HepG2 (cell line): ENCODE measurements around the gene FHIT.

Experiments used
- DPF2 ChIP-seq: sonication (generic); formaldehyde crosslinking; IDR thresholded peaks from 2 replicates; pipeline ENCODE4 v1.4.0; 2020; ENCODE audit warnings: mild to moderate bottlenecking, low read depth, missing genetic modification reagents, borderline replicate concordance
- EZH2 ChIP-seq: conservative IDR thresholded peaks from 2 replicates; pipeline ENCODE4 v1.6.1; 2012; ENCODE audit warnings: mild to moderate bottlenecking, low read depth, low read length, moderate library complexity
- NR1H2 ChIP-seq: sonication (generic); formaldehyde crosslinking; IDR thresholded peaks from 2 replicates; pipeline ENCODE4 v1.8.1; 2022; ENCODE audit warnings: low read depth, missing genetic modification reagents, borderline replicate concordance
- ZZZ3 ChIP-seq: sonication (generic); formaldehyde crosslinking; IDR thresholded peaks from 2 replicates; pipeline ENCODE4 v1.4.0; 2020; ENCODE audit warnings: missing genetic modification reagents, mild to moderate bottlenecking, borderline replicate concordance
- TF ChIP-seq, protein P1 (sequence below): sonication (generic); formaldehyde crosslinking; IDR thresholded peaks from 2 replicates; pipeline ENCODE4 v1.5.0; 2020; ENCODE audit warnings: mild to moderate bottlenecking, missing genetic modification reagents, moderate library complexity
- TF ChIP-seq, protein P2 (sequence below), 2 experiments: sonication (generic) in 1 of 2; formaldehyde crosslinking in 1 of 2; IDR thresholded peaks; 2 replicates each; pipeline versions ENCODE4 v1.5.1 to v1.6.1; 2011 to 2020; ENCODE audit warnings: borderline replicate concordance in 1 of 2, low read depth in 1 of 2, low read length in 1 of 2, mild to moderate bottlenecking in 1 of 2, missing genetic modification reagents in 1 of 2, moderate library complexity in 1 of 2
- TF ChIP-seq, protein P3 (sequence below): sonication (generic); formaldehyde crosslinking; IDR thresholded peaks from 2 replicates; pipeline ENCODE4 v1.4.0; 2020; ENCODE audit warnings: missing genetic modification reagents
- TF ChIP-seq, protein P4 (sequence below): IDR thresholded peaks from 2 replicates; pipeline ENCODE4 v1.6.1; 2012; ENCODE audit warnings: low read length, improper control_type of control experiment

DNA sequence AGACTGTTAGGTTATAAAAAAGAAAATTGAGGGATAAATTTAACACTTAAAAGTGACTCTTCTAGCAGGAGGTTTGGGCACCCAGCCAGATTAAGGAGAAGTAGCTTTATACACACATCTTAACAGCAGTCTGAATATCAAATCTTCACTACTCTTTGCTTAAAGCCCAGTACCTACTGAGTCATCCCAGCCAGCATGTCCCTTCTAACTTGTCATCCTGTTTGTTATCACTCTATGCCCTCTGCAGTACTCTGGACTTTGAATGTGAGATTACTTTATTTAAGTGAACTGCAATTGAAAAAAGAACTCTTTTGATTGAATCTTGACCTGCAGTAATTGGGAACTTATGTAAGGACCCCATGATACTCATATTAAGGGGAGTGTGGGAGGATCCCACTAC is 77.6 kb downstream of the FHIT start:
- TF ChIP-seq, protein P1, sequence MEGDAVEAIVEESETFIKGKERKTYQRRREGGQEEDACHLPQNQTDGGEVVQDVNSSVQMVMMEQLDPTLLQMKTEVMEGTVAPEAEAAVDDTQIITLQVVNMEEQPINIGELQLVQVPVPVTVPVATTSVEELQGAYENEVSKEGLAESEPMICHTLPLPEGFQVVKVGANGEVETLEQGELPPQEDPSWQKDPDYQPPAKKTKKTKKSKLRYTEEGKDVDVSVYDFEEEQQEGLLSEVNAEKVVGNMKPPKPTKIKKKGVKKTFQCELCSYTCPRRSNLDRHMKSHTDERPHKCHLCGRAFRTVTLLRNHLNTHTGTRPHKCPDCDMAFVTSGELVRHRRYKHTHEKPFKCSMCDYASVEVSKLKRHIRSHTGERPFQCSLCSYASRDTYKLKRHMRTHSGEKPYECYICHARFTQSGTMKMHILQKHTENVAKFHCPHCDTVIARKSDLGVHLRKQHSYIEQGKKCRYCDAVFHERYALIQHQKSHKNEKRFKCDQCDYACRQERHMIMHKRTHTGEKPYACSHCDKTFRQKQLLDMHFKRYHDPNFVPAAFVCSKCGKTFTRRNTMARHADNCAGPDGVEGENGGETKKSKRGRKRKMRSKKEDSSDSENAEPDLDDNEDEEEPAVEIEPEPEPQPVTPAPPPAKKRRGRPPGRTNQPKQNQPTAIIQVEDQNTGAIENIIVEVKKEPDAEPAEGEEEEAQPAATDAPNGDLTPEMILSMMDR (CRISPR knock-in tag) = no peak
- no peak for TF ChIP-seq EZH2
- TF ChIP-seq ZZZ3 = no peak
- TF ChIP-seq, protein P2, sequence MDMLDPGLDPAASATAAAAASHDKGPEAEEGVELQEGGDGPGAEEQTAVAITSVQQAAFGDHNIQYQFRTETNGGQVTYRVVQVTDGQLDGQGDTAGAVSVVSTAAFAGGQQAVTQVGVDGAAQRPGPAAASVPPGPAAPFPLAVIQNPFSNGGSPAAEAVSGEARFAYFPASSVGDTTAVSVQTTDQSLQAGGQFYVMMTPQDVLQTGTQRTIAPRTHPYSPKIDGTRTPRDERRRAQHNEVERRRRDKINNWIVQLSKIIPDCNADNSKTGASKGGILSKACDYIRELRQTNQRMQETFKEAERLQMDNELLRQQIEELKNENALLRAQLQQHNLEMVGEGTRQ (IDR thresholded peaks at IDR 0.05; ENCODE audit: low read depth, low read length) = no peak
- TF ChIP-seq, protein P2 (CRISPR knock-in tag; IDR thresholded peaks at IDR 0.05; ENCODE audit: borderline replicate concordance) = no peak
- TF ChIP-seq, protein P3, sequence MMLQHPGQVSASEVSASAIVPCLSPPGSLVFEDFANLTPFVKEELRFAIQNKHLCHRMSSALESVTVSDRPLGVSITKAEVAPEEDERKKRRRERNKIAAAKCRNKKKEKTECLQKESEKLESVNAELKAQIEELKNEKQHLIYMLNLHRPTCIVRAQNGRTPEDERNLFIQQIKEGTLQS = no peak
- TF ChIP-seq, protein P4, sequence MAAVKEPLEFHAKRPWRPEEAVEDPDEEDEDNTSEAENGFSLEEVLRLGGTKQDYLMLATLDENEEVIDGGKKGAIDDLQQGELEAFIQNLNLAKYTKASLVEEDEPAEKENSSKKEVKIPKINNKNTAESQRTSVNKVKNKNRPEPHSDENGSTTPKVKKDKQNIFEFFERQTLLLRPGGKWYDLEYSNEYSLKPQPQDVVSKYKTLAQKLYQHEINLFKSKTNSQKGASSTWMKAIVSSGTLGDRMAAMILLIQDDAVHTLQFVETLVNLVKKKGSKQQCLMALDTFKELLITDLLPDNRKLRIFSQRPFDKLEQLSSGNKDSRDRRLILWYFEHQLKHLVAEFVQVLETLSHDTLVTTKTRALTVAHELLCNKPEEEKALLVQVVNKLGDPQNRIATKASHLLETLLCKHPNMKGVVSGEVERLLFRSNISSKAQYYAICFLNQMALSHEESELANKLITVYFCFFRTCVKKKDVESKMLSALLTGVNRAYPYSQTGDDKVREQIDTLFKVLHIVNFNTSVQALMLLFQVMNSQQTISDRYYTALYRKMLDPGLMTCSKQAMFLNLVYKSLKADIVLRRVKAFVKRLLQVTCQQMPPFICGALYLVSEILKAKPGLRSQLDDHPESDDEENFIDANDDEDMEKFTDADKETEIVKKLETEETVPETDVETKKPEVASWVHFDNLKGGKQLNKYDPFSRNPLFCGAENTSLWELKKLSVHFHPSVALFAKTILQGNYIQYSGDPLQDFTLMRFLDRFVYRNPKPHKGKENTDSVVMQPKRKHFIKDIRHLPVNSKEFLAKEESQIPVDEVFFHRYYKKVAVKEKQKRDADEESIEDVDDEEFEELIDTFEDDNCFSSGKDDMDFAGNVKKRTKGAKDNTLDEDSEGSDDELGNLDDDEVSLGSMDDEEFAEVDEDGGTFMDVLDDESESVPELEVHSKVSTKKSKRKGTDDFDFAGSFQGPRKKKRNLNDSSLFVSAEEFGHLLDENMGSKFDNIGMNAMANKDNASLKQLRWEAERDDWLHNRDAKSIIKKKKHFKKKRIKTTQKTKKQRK = no peak
- TF ChIP-seq DPF2 (CRISPR knock-in tag) = no peak
- TF ChIP-seq NR1H2 (CRISPR knock-in tag) = no peak
